LHCN-M2 (cell line): Measurements from ENCODE around the gene MBNL1. TPM values are rescaled to one million over a fixed set of nuclear protein-coding genes. Genes with fewer than 3 reads are reported as not detected.
A peak's percentile ranks its signal among the peaks of the same experiment; 100 is the strongest.

Source experiments
- DNase-seq: peaks from one replicate; pipeline ENCODE4 v3.0.0-alpha.2; 2012; ENCODE audit warnings: low read depth
- total RNA-seq: library from RNA; depleted of rRNA; stranded (reverse); fragments of >200 nt; gene quantifications from 2 replicates; pipeline ENCODE4 v1.2.3, GENCODE V29; 2014

MBNL1 gene
- total RNA-seq, 1 experiment from 2014 or later: 149 TPM

DNA sequence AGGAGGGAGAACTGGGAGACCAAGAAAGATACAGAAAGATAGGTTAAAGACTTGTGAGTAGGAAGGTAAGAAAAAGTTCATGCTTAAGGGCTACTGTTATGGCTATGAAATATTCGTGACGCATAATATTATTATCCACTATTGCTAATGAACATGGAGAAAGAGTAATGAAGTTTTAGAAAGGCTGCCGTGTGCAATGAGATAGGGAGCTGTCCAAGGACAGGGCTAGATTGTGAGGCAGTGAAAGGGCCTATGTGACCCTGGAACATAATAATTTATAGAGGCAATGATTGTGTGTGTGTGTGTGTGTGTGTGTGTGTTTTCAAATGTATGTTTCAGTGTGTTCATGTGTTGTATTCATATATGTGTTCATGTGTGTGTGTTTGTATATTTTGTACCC, 27.7 kb downstream of the MBNL1 start:
- no peak for DNase-seq

DNA sequence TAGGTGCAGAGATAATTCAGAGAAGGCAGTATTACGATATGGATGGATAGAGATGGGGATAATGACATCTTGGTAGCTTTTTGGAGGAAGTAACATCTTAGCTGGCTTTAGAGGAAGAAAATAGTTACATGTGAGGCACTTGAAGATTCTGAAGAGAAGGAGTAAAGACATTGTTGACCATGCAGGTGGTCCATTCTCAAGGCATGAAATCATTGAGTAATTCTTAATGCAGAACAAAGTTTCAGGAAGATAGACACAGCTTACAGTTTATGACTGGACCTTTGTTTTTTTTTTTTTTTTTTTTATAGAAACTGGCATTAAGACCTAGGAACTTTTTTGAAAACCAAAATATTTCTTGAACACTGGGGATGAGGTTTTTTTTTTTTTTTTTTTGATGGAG, 28.2 kb downstream of the MBNL1 start:
- no peak for DNase-seq

DNA sequence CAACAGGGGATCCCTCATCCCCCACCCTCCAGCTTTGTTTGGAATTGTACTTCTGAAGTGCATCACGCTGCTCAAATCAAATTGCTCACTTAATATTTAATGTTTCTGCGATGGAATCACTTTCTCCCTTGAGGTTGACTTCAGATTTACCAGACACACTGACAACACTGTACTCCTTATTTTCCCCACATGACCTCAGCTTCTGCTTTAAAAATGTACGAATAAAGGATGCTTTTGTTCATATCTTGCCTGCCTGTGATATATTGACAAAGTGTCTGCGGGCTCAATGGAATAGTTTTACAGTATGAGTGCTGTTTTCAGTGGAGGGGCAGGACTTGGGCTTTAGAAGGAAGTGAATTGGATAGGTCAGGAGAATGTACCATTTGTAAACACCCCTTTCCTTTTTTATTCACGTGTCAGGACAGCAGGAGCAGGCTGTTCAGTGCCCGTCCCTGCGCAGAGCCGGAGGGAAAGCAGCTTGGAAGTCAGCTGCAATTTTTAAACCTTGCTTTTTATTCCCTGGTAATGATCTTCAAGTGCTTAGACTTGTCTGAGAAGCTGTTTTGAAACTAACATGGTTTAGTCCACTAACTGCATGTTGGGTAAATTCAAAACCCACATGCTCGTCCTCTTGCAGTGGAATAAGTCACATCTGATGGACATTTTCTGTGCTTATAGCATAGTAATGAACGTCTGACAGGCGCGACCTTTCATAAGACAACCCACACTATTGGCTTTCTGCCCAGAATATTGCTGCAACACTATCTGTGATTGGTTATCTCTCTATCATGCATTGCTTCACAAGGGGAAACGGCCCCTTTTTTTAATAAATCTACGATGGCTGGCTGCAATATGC, 29.9 kb downstream of the MBNL1 start:
- DNase-seq: peak; percentile 94

DNA sequence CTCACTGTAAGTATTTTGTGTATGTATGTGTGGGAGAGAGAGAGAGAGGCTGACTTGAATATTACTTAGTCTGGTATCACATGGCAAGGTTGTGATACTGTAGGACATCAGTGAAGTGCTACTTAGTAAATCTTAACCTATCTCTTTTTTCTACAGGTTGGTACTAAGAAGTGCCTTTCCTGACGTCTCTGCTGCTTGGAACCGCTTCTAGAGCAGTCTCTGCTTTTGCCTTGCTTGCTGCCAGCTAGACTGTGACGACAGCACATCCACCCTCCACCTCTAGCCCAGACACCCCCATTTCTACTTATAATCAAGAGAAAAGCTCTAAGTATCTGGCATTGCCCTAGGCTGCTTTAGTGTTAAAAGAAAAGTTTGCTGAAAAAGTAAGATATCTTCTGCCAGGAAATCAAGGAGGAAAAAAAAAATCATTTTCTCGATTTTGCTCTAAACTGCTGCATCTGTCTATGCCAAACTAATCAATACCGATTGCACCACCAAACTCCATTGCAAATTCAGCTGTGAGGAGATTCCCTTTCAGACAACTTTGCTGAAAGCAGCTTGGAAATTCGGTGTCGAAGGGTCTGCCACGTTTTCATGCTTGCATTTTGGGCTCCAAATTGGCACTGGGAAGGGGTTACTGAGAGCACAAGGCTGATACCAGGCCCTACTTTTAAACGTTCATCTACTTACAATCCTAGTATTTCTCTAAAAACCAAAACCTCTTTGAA, 30.7 kb downstream of the MBNL1 start:
- no peak for DNase-seq

- no peak for DNase-seq
Observed at GRCh38 chr3:152300029-152300731, 31.5 kb downstream of the MBNL1 start.

DNA sequence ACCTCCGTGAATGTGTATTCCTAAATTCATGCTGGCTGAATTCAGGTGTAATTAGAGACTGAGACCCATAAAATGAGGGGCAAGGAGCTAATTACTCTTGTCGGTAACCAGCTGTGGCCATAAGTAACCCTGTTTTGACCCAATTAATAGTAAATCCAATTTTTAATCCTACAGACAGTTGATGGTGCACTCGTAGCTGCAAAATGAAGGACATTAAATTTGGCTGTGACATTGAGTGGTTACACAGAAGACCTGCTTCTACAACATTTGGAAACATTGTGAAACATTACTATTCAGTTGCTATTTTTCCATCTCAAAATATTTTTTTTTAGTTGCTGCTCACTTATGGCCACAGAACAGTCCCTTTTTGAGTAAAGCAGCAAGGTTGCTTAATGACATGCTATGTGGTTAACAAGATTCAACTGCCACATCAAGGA, 33.0 kb downstream of the MBNL1 start:
- no peak for DNase-seq

GRCh38 chr3:152302521-152303021, 33.8 kb downstream of the MBNL1 start:
- DNase-seq: peak; percentile 76

GRCh38 chr3:152304160-152304559, 35.4 kb downstream of the MBNL1 start:
- DNase-seq: no peak

DNA sequence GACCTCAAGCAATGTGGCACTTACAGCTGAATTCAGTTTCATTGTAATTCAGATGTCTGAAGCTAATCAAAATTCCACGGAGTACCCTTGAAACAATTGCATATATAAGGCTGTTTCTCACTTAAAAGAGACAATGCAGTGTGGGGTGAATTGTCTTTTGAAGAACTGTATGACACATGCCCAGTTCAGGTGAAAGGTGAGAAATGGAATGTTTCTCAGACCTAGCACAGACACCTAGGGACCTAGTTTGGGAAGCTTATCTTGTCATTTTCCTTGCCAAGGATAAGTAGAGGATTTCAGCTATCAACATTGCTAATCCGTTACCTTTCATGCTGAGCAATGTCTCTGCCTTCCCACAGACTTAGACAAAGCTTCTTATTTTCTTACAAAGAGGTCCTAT, 36.3 kb downstream of the MBNL1 start:
- no peak for DNase-seq

GRCh38 chr3:152307829-152308474, 39.2 kb downstream of the MBNL1 start:
- DNase-seq: no peak

DNA sequence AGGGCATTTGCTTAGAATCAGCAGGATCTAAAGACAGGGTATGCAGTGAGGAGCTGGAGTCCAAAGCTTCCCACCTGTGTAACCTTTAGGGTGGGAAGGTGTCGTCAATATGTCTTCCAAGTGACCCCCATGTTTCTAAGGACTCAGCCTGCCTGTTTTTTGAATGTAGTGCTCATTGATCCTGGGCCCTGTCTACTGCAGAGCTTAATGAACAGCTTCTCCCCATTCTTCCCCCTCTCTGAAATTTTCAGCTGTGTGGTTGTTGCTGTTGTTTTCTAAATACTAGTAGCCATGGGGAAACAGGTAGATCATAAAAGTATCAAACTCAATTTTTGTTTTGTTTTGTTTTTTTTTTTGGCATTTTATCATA, 39.7 kb downstream of the MBNL1 start:
- no peak for DNase-seq

DNA sequence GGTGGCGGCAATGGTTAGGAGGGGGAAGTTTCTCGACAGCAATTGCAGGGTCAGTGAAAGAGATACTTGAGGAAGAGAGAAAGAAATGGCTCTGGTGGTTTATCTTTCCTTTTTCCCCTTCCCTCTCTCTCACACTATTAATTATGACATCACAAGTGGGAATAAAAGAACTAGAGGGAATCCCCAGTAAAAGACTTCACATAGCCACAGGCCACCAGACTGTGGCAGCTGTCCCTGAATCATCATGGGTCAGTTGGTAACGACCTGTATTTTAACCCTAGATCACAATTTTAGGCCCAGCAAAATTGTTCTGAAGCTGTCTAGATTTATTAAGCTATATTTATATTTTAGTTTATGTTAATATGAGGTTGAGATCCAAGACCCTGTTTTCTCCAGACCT, 40.3 kb downstream of the MBNL1 start:
- DNase-seq: peak; percentile 72

- peak; percentile 69 for DNase-seq
Observed at GRCh38 chr3:152309535-152310307, 41.0 kb downstream of the MBNL1 start.

DNA sequence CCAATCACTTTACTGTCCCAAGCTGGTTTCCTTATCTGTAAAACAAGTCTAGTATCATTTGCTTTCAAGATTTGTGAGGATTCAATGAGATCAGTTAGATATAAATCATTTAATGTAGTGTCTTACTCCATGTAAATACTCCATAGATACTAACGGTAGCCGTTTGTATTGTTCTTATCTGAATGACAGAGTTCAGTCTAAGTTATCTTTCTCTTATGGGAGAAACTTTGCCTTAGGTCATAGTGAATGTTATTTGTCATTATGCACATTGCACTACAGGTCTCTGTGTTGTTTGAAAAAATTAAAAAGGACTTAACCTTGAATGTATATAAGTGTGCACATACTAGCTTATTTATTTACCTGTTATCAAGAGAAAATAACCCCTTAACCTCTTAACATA, 44.7 kb downstream of the MBNL1 start:
- DNase-seq: no peak

- DNase-seq: no peak
Observed at GRCh38 chr3:152313914-152314313, 45.2 kb downstream of the MBNL1 start.

GRCh38 chr3:152314677-152315353, 46.1 kb downstream of the MBNL1 start:
- DNase-seq: no peak

- DNase-seq: no peak
Observed at GRCh38 chr3:152315623-152316022, 46.9 kb downstream of the MBNL1 start.

GRCh38 chr3:152316318-152316717, 47.6 kb downstream of the MBNL1 start:
- no peak for DNase-seq

DNA sequence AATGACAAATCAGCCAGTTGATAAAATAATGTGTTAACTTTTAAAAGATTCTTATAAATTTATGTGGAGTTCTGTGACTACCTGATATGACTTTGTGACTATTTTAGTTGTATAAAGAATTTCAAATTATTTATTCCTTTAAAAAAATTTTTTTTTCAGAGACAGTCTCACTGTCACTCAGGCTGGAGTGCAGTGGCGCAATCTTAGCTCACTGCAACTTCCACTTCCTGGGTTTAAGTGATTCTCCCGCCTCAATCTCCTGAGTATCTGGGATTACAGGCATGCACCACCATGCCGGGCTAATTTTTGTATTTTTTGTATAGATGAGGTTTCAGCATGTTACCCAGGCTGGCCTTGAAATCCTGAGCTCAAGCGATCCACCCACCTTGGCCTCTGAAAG, 48.5 kb downstream of the MBNL1 start:
- DNase-seq: no peak

GRCh38 chr3:152317956-152318355, 49.2 kb downstream of the MBNL1 start:
- peak; percentile 82 for DNase-seq
